OCI-LY3 (cell line): ENCODE data around the gene PHF13.

Experiments used
- H2AFZ ChIP-seq: fragments of 200-600, 300-600 bp; shearing (Covaris generic); 2 replicates; pipeline ENCODE4 v1.6.0; 2014; ENCODE audit warnings: antibody characterized with exemption, low read depth, low read length
- H3K27ac ChIP-seq: fragments of 200-600, 300-600 bp; sonication (generic); 2 replicates; pipeline ENCODE4 v1.5.1; 2014; ENCODE audit warnings: mild to moderate bottlenecking, low read length, moderate library complexity, mixed read lengths
- H3K27me3 ChIP-seq: fragments of 200-600, 300-600 bp; sonication (generic); 2 replicates; pipeline ENCODE4 v1.6.1; 2014; ENCODE audit warnings: low read depth, low read length, mixed read lengths
- H3K36me3 ChIP-seq: fragments of 200-600, 300-600 bp; sonication (generic); replicated peaks from 2 replicates; pipeline ENCODE3; 2014; ENCODE audit warnings: low read depth, low read length, mixed read lengths
- H3K4me1 ChIP-seq: fragments of 300-600, 200-600 bp; sonication (generic); 2 replicates; pipeline ENCODE4 v1.6.1; 2014; ENCODE audit warnings: low read length, mixed read lengths
- H3K4me2 ChIP-seq: fragments of 200-600, 300-600 bp; sonication (generic); 2 replicates; pipeline ENCODE4 v1.6.1; 2014; ENCODE audit warnings: low read length, mixed read lengths
- H3K4me3 ChIP-seq: fragments of 300-600, 200-600 bp; sonication (generic); 2 replicates; pipeline ENCODE4 v1.5.1; 2014; ENCODE audit warnings: antibody characterized with exemption, mild to moderate bottlenecking, low read length, moderate library complexity
- H3K79me2 ChIP-seq: fragments of 300-600, 200-600 bp; shearing (Covaris generic); 2 replicates; pipeline ENCODE4 v1.6.1; 2014; ENCODE audit warnings: mild to moderate bottlenecking, low read length, mixed read lengths
- H3K9ac ChIP-seq: fragments of 300-600, 200-600 bp; shearing (Covaris generic); 2 replicates; pipeline ENCODE4 v1.6.0; 2014; ENCODE audit warnings: mild to moderate bottlenecking, low read length, moderate library complexity
- H3K9me3 ChIP-seq: fragments of 200-600, 300-600 bp; shearing (Covaris generic); 2 replicates; pipeline ENCODE4 v1.6.1; 2014; ENCODE audit warnings: low read length, mixed read lengths; ENCODE audit not compliant: insufficient read depth
- H4K20me1 ChIP-seq: fragments of 200-600, 300-600 bp; sonication (generic); 2 replicates; pipeline ENCODE4 v1.6.1; 2016; ENCODE audit warnings: low read length, mixed read lengths; ENCODE audit not compliant: insufficient read depth
- CTCF ChIP-seq: fragments of 200-600, 300-600 bp; sonication (generic); IDR thresholded peaks from 2 replicates; pipeline ENCODE4 v1.5.1; 2014; ENCODE audit warnings: antibody characterized with exemption, low read length, low read depth
- EZH2phosphoT487 ChIP-seq: fragments of 200-600 bp; shearing (Covaris generic); IDR thresholded peaks from 2 replicates; pipeline ENCODE4 v1.6.1; 2018; ENCODE audit warnings: antibody characterized with exemption, mixed run types, low read depth

The PHF13 gene

GRCh38 chr1:6603238-6603914 lies 10.2 kb upstream of the PHF13 start:
- H2AFZ ChIP-seq, result peak overlapping the region; percentile 91
- peak overlapping the region; percentile 96 for H3K4me2 ChIP-seq

GRCh38 chr1:6603915-6604558 lies 9.5 kb upstream of the PHF13 start:
- peaks cover 3% of the 10 kb centered on the region for H3K36me3 ChIP-seq
- H3K9me3 ChIP-seq, result no peaks in the 10 kb centered on the region
- peaks cover 20% of the 10 kb centered on the region for H4K20me1 ChIP-seq
- peaks cover 25% of the 10 kb centered on the region for H3K4me1 ChIP-seq
- TF ChIP-seq CTCF, result no peak
- H3K27ac ChIP-seq, result peak overlapping the region; percentile 98
- H3K4me3 ChIP-seq, result peak overlapping the region; percentile 90
- H2AFZ ChIP-seq, result peak overlapping the region; percentile 91
- H3K9ac ChIP-seq, result peak overlapping the region; percentile 89
- H3K27me3 ChIP-seq, result no peaks in the 10 kb centered on the region
- peaks cover 36% of the 10 kb centered on the region for H3K79me2 ChIP-seq
- H3K4me2 ChIP-seq, result peak overlapping the region; percentile 96

More at GRCh38 chr1:6603238-6603914, 10.2 kb upstream of the PHF13 start:
- H3K27ac ChIP-seq, result peak overlapping the region; percentile 98
- H3K9ac ChIP-seq, result peak overlapping the region; percentile 89
- no peaks in the 10 kb centered on the region for H3K9me3 ChIP-seq
- H3K27me3 ChIP-seq, result no peaks in the 10 kb centered on the region
- peak overlapping the region; percentile 90 for H3K4me3 ChIP-seq
- peaks cover 23% of the 10 kb centered on the region for H4K20me1 ChIP-seq
- TF ChIP-seq EZH2phosphoT487 (no peak), CTCF (no peak)
- H3K36me3 ChIP-seq, result peaks cover 6% of the 10 kb centered on the region
- peaks cover 40% of the 10 kb centered on the region for H3K79me2 ChIP-seq
- H3K4me1 ChIP-seq, result peaks cover 25% of the 10 kb centered on the region

- H3K9me3 ChIP-seq, result no peaks in the 10 kb centered on the region
- peak overlapping the region; percentile 96 for H3K4me3 ChIP-seq
- H4K20me1 ChIP-seq, result peaks cover 20% of the 10 kb centered on the region
- H3K4me2 ChIP-seq, result peak overlapping the region; percentile 100
- TF ChIP-seq CTCF (no peak), EZH2phosphoT487 (no peak)
- peak overlapping the region; percentile 7; the same call in 1 of the 2 replicates for H3K27ac ChIP-seq
- peaks cover 36% of the 10 kb centered on the region for H3K79me2 ChIP-seq
- peak overlapping the region; percentile 25; the same call in 1 of the 2 replicates for H2AFZ ChIP-seq
- peak overlapping the region; percentile 82 for H3K9ac ChIP-seq
- no peaks in the 10 kb centered on the region for H3K27me3 ChIP-seq
- peaks cover 6% of the 10 kb centered on the region for H3K36me3 ChIP-seq
- peaks cover 5% of the 10 kb centered on the region for H3K4me1 ChIP-seq
Observed at GRCh38 chr1:6612641-6613360, 730 bp upstream of the PHF13 start.
